Measurements from ENCODE around the gene MRTFA. TPM values are rescaled to one million over a fixed set of nuclear protein-coding genes. Genes with fewer than 3 reads are reported as not detected.

The MRTFA gene
- total RNA-seq, 1 experiment from 2014 or later = 28.0 TPM

GRCh38 chr22:40395607-40396006 is 240.9 kb downstream of the MRTFA start (continued):
- no peak for TF ChIP-seq YY1 (IDR thresholded peaks at IDR 0.05; ENCODE audit: extremely low read depth, insufficient replicate concordance, low read depth, low read length)
- TF ChIP-seq CBX3 (IDR thresholded peaks at IDR 0.05; ENCODE audit: low read depth) = no peak
- no peak for TF ChIP-seq FOSL1 (IDR thresholded peaks at IDR 0.05; ENCODE audit: low read depth)

GRCh38 chr22:40394607-40395006 is 241.9 kb downstream of the MRTFA start:
- no peak for DNase-seq (ENCODE audit: low read depth, low spot score)
- Histone ChIP-seq H3K4me1 (ENCODE audit: control insufficient read depth in 1 of 2, insufficient read depth in 2 of 2, low read length in 2 of 2) (peaks cover 6 to 9% of the 10 kb centered on the region in 2 experiments; a peak in 2 of 4 replicates), H2AFZ (ENCODE audit: low read depth, low read length, poor library complexity, severe bottlenecking) (no peak overlapping the region), H3K36me3 (ENCODE audit: control insufficient read depth in 1 of 2, insufficient read depth in 2 of 2, low read length in 2 of 2) (no peaks in the 10 kb centered on the region), H3K4me3 (replicated peaks in 1 of 2; ENCODE audit: low read depth in 1 of 2, low read length in 2 of 2) (no peak overlapping the region), H3K27me3 (ENCODE audit: insufficient read depth, low read length) (no peaks in the 10 kb centered on the region), H3K9me3 (ENCODE audit: control insufficient read depth in 1 of 2, insufficient read depth in 1 of 2, low read depth in 1 of 2, low read length in 2 of 2) (no peaks in the 10 kb centered on the region), H3K79me2 (ENCODE audit: insufficient read depth, low read length) (peaks cover 15% of the 10 kb centered on the region; the same call in 1 of the 2 replicates), H3K9ac (ENCODE audit: low read length) (no peak overlapping the region), H4K20me1 (ENCODE audit: insufficient read depth) (no peaks in the 10 kb centered on the region), H3K9me2 (ENCODE audit: insufficient read depth) (no peaks in the 10 kb centered on the region), H3K4me2 (ENCODE audit: low read length) (no peak overlapping the region), H3K27ac (ENCODE audit: low read depth, low read length) (no peak overlapping the region)
- ATAC-seq = no peak
- CTCF ChIA-PET = no interaction called here
- POLR2A ChIA-PET = interaction anchor here (0.7 kb wide), 1 partner anchor 850 kb away, joined by 6 read pairs; no protein-coding TSS in a partner anchor
- BruUV-seq (replicated peaks) = no TSS peak
- intact Hi-C loops (cut with micrococcal nuclease) = no loop called here
- RAD21 ChIA-PET (ENCODE audit: low non-redundant PET in 1 of 2, low total read pairs in 2 of 2, uncharacterized antibody in 2 of 2, unreplicated experiment in 2 of 2) = interaction anchor here in 1 of 2 experiments (0.7 kb wide), 1 partner anchor 66 kb away, joined by 4 read pairs; no protein-coding TSS in a partner anchor
- TF ChIP-seq CEBPB (IDR thresholded peaks at IDR 0.05; ENCODE audit: low read depth) (no peak), REST (IDR thresholded peaks at IDR 0.05; ENCODE audit: low read depth) (no peak), ZBTB33 (IDR thresholded peaks at IDR 0.05; ENCODE audit: extremely low read depth, insufficient replicate concordance, low read length) (no peak), CBX3 (IDR thresholded peaks at IDR 0.05; ENCODE audit: low read depth) (no peak), JUND (IDR thresholded peaks at IDR 0.05) (no peak), MAX (IDR thresholded peaks at IDR 0.05) (no peak), ELF1 (IDR thresholded peaks at IDR 0.05; ENCODE audit: borderline replicate concordance, low read depth) (no peak), TCF7L2 (IDR thresholded peaks at IDR 0.05; ENCODE audit: borderline replicate concordance, extremely low read depth, insufficient read depth, insufficient read length) (no peak), CTCF (IDR thresholded peaks at IDR 0.05 in 2 of 3, conservative IDR thresholded peaks at IDR 0.05 in 1 of 3; ENCODE audit: borderline replicate concordance in 1 of 3, insufficient read depth in 1 of 3, low read depth in 2 of 3, low read length in 2 of 3) (no peak), YY1 (IDR thresholded peaks at IDR 0.05; ENCODE audit: extremely low read depth, insufficient replicate concordance, low read depth, low read length) (no peak), FOSL1 (IDR thresholded peaks at IDR 0.05; ENCODE audit: low read depth) (no peak), ZNF274 (IDR thresholded peaks at IDR 0.05; ENCODE audit: low read depth, low read length) (no peak), SRF (IDR thresholded peaks at IDR 0.05; ENCODE audit: low read depth) (no peak), POLR2A (IDR thresholded peaks at IDR 0.05; ENCODE audit: borderline replicate concordance, extremely low read depth, insufficient read depth, insufficient read length) (no peak), EZH2 (IDR thresholded peaks at IDR 0.05) (no peak), RAD21 (IDR thresholded peaks at IDR 0.05; ENCODE audit: low read depth) (no peak), POLR2AphosphoS5 (IDR thresholded peaks at IDR 0.05; ENCODE audit: low read depth, low read length) (no peak), EGR1 (IDR thresholded peaks at IDR 0.05; ENCODE audit: low read depth) (no peak)
